HEK293T (cell line): Measurements from ENCODE around the gene DNAJC5.
A peak's percentile ranks its signal among the peaks of the same experiment; 100 is the strongest.

Experiments used
- CTCF ChIA-PET: fragments of 350-600 bp; formaldehyde crosslinking; extraction: SDS; loops from one replicate; lab custom pipeline; 2021; ENCODE audit warnings: antibody characterized with exemption, inconsistent platforms; lab: Yijun Ruan, JAX
- POLR2A ChIA-PET: fragments of 350-600 bp; formaldehyde crosslinking; extraction: SDS; loops from one replicate; lab custom pipeline; 2020; ENCODE audit warnings: antibody characterized with exemption, inconsistent platforms; lab: Yijun Ruan, JAX
- DNase-seq: peaks from one replicate; pipeline ENCODE4 v3.0.0; 2012; ENCODE audit warnings: mixed read lengths; ENCODE audit errors: extremely low spot score
- ARNT ChIP-seq: fragments of 450-650 bp; IDR thresholded peaks from 2 replicates; pipeline ENCODE4 v1.6.1; 2017; ENCODE audit warnings: mild to moderate bottlenecking
- BHLHE40 ChIP-seq: fragments of 450-650 bp; IDR thresholded peaks from 2 replicates; pipeline ENCODE4 v1.6.1; 2016; ENCODE audit warnings: mild to moderate bottlenecking, moderate library complexity, borderline replicate concordance
- CTBP1 ChIP-seq: fragments of 450-650 bp; IDR thresholded peaks from 2 replicates; pipeline ENCODE4 v1.6.1; 2016; ENCODE audit warnings: borderline replicate concordance
- ELF4 ChIP-seq: fragments of 450-650 bp; IDR thresholded peaks from 2 replicates; pipeline ENCODE4 v1.6.1; 2017; ENCODE audit warnings: antibody characterized with exemption
- FOXA1 ChIP-seq: fragments of 450-650 bp; IDR thresholded peaks from 2 replicates; pipeline ENCODE4 v1.6.1; 2016; ENCODE audit warnings: mild to moderate bottlenecking
- FOXM1 ChIP-seq: fragments of 450-650 bp; IDR thresholded peaks from 2 replicates; pipeline ENCODE4 v1.6.1; 2017; ENCODE audit warnings: mild to moderate bottlenecking, borderline replicate concordance
- HDGF ChIP-seq: fragments of 450-650 bp; IDR thresholded peaks from 2 replicates; pipeline ENCODE4 v1.6.1; 2017; ENCODE audit warnings: antibody characterized with exemption, borderline replicate concordance
- L3MBTL2 ChIP-seq: fragments of 450-650 bp; conservative IDR thresholded peaks from 2 replicates; pipeline ENCODE4 v1.6.1; 2016; ENCODE audit warnings: mild to moderate bottlenecking
- LEF1 ChIP-seq: fragments of 450-650 bp; IDR thresholded peaks from 2 replicates; pipeline ENCODE4 v1.6.1; 2017; ENCODE audit warnings: mild to moderate bottlenecking, borderline replicate concordance
- NFRKB ChIP-seq: fragments of 450-650 bp; IDR thresholded peaks from 2 replicates; pipeline ENCODE4 v1.6.1; 2016; ENCODE audit warnings: mild to moderate bottlenecking, moderate library complexity
- SP1 ChIP-seq: fragments of 450-650 bp; IDR thresholded peaks from 2 replicates; pipeline ENCODE4 v1.6.1; 2017
- SUZ12 ChIP-seq: fragments of 450-650 bp; IDR thresholded peaks from 2 replicates; pipeline ENCODE4 v1.6.1; 2016; ENCODE audit warnings: mild to moderate bottlenecking
- TARDBP ChIP-seq: fragments of 450-650 bp; IDR thresholded peaks from 2 replicates; pipeline ENCODE4 v1.6.1; 2016
- ZNF384 ChIP-seq: fragments of 450-650 bp; IDR thresholded peaks from 2 replicates; pipeline ENCODE4 v1.6.1; 2016
- TF ChIP-seq, protein P1 (sequence below): fragments of 450-650 bp; IDR thresholded peaks from 2 replicates; pipeline ENCODE4 v1.6.1; 2016

The DNAJC5 gene

DNA sequence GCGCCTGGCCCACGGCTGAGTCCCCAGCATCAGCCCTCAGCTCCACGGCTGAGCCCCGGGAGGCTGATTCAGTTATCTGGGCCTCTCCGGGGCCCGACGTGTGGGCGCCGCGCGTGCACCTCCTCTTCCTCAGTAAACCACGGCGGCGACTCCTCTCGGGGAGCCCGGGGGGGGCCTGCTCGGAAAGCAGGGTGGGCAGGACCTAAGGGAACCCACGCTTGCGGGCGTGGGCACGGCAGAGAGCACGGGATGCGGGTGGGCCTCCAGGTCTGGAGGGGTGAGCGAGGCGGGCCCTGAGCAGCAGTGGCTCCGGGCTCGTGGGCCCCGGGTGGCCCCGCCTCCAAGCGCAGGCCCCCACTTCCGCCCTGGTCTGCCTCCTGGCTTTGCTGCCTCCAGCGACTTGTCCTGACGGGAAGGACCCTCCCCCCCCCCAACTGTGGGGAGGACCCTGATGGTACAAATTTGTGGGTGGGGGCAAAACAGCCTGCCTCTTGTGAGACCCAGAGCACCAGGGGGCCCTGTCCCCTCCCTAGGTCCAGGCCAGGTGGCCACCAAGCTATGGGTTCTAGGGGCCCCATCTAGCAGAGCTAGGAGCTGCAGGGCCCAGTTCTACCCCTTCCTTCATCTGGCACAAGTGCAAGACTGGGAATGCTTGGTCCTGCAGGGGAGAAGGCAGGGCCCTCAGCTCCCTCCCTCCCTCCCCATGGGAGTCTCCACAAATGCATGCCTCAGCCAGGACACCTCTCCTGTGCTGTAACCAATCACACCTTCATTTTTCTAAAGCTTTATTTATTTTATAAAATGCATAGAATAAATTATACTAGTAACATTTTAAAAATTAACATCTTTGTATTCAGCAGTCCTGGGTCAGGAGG lies 44.4 kb downstream of the DNAJC5 start:
- ChIA-PET POLR2A (no interaction called here), CTCF (no interaction called here)
- TF ChIP-seq LEF1 (no peak), SP1 (no peak)
- DNase-seq = no peak

DNA sequence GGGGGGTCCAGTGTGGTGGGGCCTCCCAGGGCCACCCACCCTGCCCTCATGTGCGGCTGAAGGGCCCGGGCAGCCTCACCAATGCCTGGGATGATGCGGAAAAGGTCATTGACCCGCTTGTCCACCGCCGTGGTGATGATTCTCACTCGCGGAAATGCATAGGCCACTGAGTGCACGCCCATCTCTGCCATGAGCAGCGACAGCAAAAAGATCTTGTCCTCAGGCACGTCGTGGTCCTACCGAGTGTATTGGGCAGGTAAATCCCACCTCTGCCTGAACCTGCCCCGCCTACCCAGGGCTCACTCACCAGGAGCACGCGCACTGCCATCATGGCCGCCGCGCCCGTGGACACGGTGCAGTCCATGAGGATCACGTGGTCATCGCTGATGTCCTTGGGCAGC lies 45.1 kb downstream of the DNAJC5 start:
- POLR2A ChIA-PET = no interaction called here
- CTCF ChIA-PET = no interaction called here

GRCh38 chr20:63940472-63941266 lies 45.7 kb downstream of the DNAJC5 start:
- POLR2A ChIA-PET = no interaction called here
- CTCF ChIA-PET = no interaction called here
- TF ChIP-seq L3MBTL2 = no peak
- no peak for TF ChIP-seq ELF4
- no peak for TF ChIP-seq ARNT
- TF ChIP-seq, protein P1, sequence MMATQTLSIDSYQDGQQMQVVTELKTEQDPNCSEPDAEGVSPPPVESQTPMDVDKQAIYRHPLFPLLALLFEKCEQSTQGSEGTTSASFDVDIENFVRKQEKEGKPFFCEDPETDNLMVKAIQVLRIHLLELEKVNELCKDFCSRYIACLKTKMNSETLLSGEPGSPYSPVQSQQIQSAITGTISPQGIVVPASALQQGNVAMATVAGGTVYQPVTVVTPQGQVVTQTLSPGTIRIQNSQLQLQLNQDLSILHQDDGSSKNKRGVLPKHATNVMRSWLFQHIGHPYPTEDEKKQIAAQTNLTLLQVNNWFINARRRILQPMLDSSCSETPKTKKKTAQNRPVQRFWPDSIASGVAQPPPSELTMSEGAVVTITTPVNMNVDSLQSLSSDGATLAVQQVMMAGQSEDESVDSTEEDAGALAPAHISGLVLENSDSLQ = no peak
- TF ChIP-seq FOXA1 = no peak
- no peak for TF ChIP-seq BHLHE40
- no peak for DNase-seq

More for the DNA sequence above, 45.1 kb downstream of the DNAJC5 start:
- no peak for TF ChIP-seq HDGF
- DNase-seq = no peak

- ChIA-PET POLR2A (no interaction called here), CTCF (no interaction called here)
Measured at GRCh38 chr20:63941282-63942081, 46.6 kb downstream of the DNAJC5 start.

DNA sequence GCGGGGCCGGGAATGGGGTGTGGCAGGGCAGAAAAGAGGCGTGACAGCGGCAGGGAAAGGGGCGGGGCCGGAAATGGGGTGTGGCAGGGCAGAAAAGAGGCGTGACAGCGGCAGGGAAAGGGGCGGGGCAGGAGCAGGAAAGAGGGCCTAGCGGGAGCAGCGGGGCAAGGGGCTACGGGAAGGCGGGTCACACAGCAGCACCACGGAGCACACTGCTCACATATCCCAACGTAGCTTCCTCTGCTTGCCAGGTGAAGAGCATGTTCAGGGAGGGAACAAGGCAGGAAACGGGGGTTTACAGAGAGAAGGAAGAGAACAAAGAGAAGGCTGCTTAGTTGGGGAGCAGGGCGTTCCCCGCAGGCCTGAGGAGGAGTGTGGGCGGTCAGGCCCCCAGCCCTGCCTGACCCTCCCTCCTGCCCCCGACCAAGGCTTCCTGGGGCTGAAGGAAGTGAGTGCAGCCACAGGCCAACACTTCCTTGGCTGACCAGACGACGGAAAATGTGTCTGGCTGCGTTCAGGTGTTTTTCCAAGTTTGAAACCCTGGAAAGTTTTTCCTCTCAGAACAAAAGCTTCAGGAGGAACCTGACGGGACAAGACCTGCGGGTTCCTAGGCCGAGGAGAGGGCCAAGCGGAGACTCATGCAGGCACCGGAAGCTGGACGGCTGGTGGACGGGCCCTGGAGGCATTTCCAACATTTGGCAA lies 47.5 kb downstream of the DNAJC5 start:
- ChIA-PET CTCF (interaction anchor here (0.6 kb wide), 1 partner anchor 89 kb away, joined by 5 read pairs; no protein-coding TSS in a partner anchor), POLR2A (interaction anchor here (1.1 to 1.5 kb wide), 2 partner anchors 9 to 14 kb away, joined by 3 to 5 read pairs; partner anchors contain the start of gene UCKL1)
- peak; percentile 76 for DNase-seq
- no peak for TF ChIP-seq CTBP1
- TF ChIP-seq NFRKB = no peak
- no peak for TF ChIP-seq TARDBP
- no peak for TF ChIP-seq HDGF
- TF ChIP-seq, protein P1 = no peak
- TF ChIP-seq ZNF384 = no peak
- TF ChIP-seq SUZ12 = no peak
- no peak for TF ChIP-seq LEF1
- no peak for TF ChIP-seq BHLHE40
- TF ChIP-seq FOXM1 = no peak
- TF ChIP-seq FOXA1 = no peak

More at GRCh38 chr20:63941282-63942081, 46.6 kb downstream of the DNAJC5 start:
- TF ChIP-seq SP1 (no peak), L3MBTL2 (no peak), NFRKB (no peak), ZNF384 (no peak), LEF1 (no peak), ELF4 (no peak)
- peak; percentile 51 for DNase-seq

DNA sequence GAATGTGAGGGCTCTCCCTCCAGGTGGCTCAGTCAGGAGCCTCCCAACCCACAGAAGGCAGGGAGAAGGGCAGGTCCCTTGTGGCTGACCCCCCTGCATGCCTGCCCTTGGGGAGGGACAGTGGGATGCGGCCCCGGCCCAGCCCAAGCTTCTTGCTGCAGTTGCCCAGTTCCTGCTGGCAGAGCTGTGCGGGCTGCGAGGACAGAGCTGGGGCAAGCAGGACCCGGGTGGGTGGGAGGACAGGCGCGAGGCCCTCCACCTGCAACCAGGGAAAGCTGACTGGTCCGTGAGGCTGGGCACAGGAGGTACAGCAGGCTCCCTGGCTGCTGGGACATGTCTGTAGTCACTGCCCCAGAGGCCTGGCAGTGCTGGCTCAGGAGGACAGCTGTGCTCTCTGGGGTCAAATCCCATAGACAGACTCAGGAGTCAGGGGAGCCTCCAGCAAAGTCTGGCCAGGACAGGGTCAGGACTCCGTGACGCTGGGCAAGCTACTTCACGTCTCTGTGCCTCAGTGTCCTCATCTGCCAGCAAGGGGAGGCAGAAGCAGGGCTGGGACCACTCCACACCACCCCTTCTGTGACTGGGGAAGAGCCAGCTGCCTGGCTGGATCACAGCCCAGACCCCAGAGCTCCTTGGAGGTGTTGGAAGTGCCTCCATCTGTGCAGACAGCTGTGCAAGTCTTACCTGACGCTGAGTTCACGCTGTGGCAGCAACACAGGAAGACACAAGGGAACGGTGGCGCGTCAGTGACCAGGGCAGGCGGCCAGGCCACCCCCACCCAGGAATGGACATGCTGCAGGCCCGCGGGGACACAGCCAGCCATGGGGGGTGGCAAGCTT lies 48.3 kb downstream of the DNAJC5 start:
- DNase-seq = no peak
- TF ChIP-seq BHLHE40 (no peak), ARNT (no peak), SP1 (no peak), ELF4 (no peak), NFRKB (no peak), SUZ12 (no peak), ZNF384 (no peak)
- TF ChIP-seq, protein P1 = no peak
- ChIA-PET POLR2A (interaction anchor here (1.1 to 1.5 kb wide), 2 partner anchors 8 to 13 kb away, joined by 3 to 5 read pairs; partner anchors contain the start of gene UCKL1), CTCF (interaction anchor here (0.6 kb wide), 1 partner anchor 90 kb away, joined by 5 read pairs; no protein-coding TSS in a partner anchor)
